Activated naive CD4-positive, alpha-beta T cell treated with anti-CD3 and anti-CD28 coated beads, Interleukin-2, amount 50 U/mL, for 16 hours (primary cell): ENCODE data around the gene RPS23.

Source experiments
- DNase-seq: peaks from one replicate; pipeline ENCODE4 v3.0.0-alpha.2; 2020

RPS23 gene

GRCh38 chr5:82234885-82235284 lies 43.3 kb downstream of the RPS23 start:
- DNase-seq: no peak

GRCh38 chr5:82225525-82226172 lies 52.5 kb downstream of the RPS23 start:
- peak; percentile 52 for DNase-seq
